ENCODE results near the gene FAM186B. TPM values are rescaled to one million over a fixed set of nuclear protein-coding genes. Genes with fewer than 3 reads are reported as not detected.
"Not testable (repeated sequence)": the region's sequence is repeated elsewhere in the genome, so short reads cannot be mapped to it uniquely, and the experiment has no call there.

The FAM186B gene
- 1 to 10 TPM in 1 of 5 experiments, under 1 TPM in 4; 0.24 to 1.1 (median 0.51) TPM for total RNA-seq
- under 1 TPM; 0.13 to 0.26 TPM for polyA plus RNA-seq
- total RNA-seq: 0.67 reads per million

- H3K27ac ChIP-seq (ENCODE audit: low read depth, low read length); H3K27me3 Mint-ChIP-seq; intact Hi-C loops (cut with micrococcal nuclease); H3K9me3 ChIP-seq (ENCODE audit: control insufficient read depth in 2 of 3, low read length in 3 of 3); H3K36me3 ChIP-seq (ENCODE audit: control insufficient read depth in 2 of 3, insufficient read depth in 3 of 3, low read length in 3 of 3); CTCF ChIA-PET; H3K4me1 ChIP-seq (ENCODE audit: control insufficient read depth in 2 of 2, insufficient read depth in 2 of 2, low read length in 2 of 2); H3K4me1 Mint-ChIP-seq; H3K4me3 ChIP-seq (ENCODE audit: low read length); H3K27me3 ChIP-seq (ENCODE audit: control insufficient read depth in 2 of 2, insufficient read depth in 2 of 2, low read length in 2 of 2); H3K4me3 Mint-ChIP-seq; H3K9me3 Mint-ChIP-seq; POLR2A ChIA-PET; DNase-seq; H3K36me3 Mint-ChIP-seq; H3K27ac Mint-ChIP-seq; ATAC-seq: not testable (repeated sequence)
Measured at GRCh38 chr12:49605539-49605938, at the start of gene FAM186B. TSS of gene FAM186B (minus strand) at chr12:49605639. CDS start at chr12:49605477, 162 bp downstream.

- H3K36me3 ChIP-seq (ENCODE audit: control insufficient read depth in 2 of 3, insufficient read depth in 3 of 3, low read length in 3 of 3): peaks cover 0 to 73% (median 6%) of the 10 kb centered on the region in 3 experiments
- H3K4me1 Mint-ChIP-seq: peaks cover 21 to 60% (median 49%) of the 10 kb centered on the region in 7 donors
- no peaks in the 10 kb centered on the region for H3K9me3 ChIP-seq (ENCODE audit: control insufficient read depth in 2 of 3, low read length in 3 of 3)
- POLR2A ChIA-PET: interaction anchor here (0.7 to 4.7 kb wide), 4 partner anchors 9 to 17 kb away, joined by 3 to 36 read pairs (median 10); no protein-coding TSS in a partner anchor
- H3K27me3 Mint-ChIP-seq: no peaks in the 10 kb centered on the region
- no peaks in the 10 kb centered on the region for H3K27me3 ChIP-seq (ENCODE audit: control insufficient read depth in 2 of 2, insufficient read depth in 2 of 2, low read length in 2 of 2)
- ATAC-seq (no peak), DNase-seq (no peak)
- peak overlapping the region in 3 of 9 donors; percentile 5 to 82 (median 16) for H3K27ac Mint-ChIP-seq
- H3K27ac ChIP-seq (ENCODE audit: low read depth, low read length): no peak overlapping the region
- H3K36me3 Mint-ChIP-seq: peaks cover 14 to 62% (median 35%) of the 10 kb centered on the region in 5 donors
- intact Hi-C loops (cut with micrococcal nuclease): no loop called here
- H3K9me3 Mint-ChIP-seq: no peaks in the 10 kb centered on the region
- no peak overlapping the region for H3K4me3 Mint-ChIP-seq
- CTCF ChIA-PET: interaction anchor here (0.6 to 2.2 kb wide), 2 partner anchors 18 to 45 kb away, joined by 4 to 6 read pairs; no protein-coding TSS in a partner anchor
- H3K4me1 ChIP-seq (ENCODE audit: control insufficient read depth in 2 of 2, insufficient read depth in 2 of 2, low read length in 2 of 2): peaks cover 0 to 19% of the 10 kb centered on the region in 2 donors
- H3K4me3 ChIP-seq (ENCODE audit: low read length): no peak overlapping the region
Measured at GRCh38 chr12:49654715-49655114, 49.3 kb upstream of the FAM186B start.

- intact Hi-C loops (cut with micrococcal nuclease): no loop called here
- Mint-ChIP-seq H3K27me3 (no peaks in the 10 kb centered on the region), H3K4me1 (peaks cover 32 to 63% (median 53%) of the 10 kb centered on the region in 7 donors), H3K36me3 (peaks cover 15 to 51% (median 32%) of the 10 kb centered on the region in 5 donors), H3K4me3 (no peak overlapping the region), H3K9me3 (no peaks in the 10 kb centered on the region), H3K27ac (peak overlapping the region in 8 of 9 donors; percentile 40 to 78 (median 60))
- peaks cover 0 to 16% of the 10 kb centered on the region in 2 donors for H3K4me1 ChIP-seq (ENCODE audit: control insufficient read depth in 2 of 2, insufficient read depth in 2 of 2, low read length in 2 of 2)
- H3K27ac ChIP-seq (ENCODE audit: low read depth, low read length): peak overlapping the region; percentile 22
- peaks cover 0 to 81% (median 4%) of the 10 kb centered on the region in 3 experiments for H3K36me3 ChIP-seq (ENCODE audit: control insufficient read depth in 2 of 3, insufficient read depth in 3 of 3, low read length in 3 of 3)
- H3K9me3 ChIP-seq (ENCODE audit: control insufficient read depth in 2 of 3, low read length in 3 of 3): no peaks in the 10 kb centered on the region
- no peak for DNase-seq
- H3K27me3 ChIP-seq (ENCODE audit: control insufficient read depth in 2 of 2, insufficient read depth in 2 of 2, low read length in 2 of 2): no peaks in the 10 kb centered on the region
- no peak overlapping the region for H3K4me3 ChIP-seq (ENCODE audit: low read length)
- CTCF ChIA-PET: interaction anchor here (0.7 to 1.2 kb wide), 3 partner anchors 10 to 59 kb away, joined by 3 to 4 read pairs (median 4); no protein-coding TSS in a partner anchor
- POLR2A ChIA-PET: interaction anchor here (0.8 to 4.7 kb wide), 3 partner anchors 10 to 19 kb away, joined by 3 to 36 read pairs (median 18); no protein-coding TSS in a partner anchor
- no peak for ATAC-seq
Measured at GRCh38 chr12:49652921-49653520, 47.6 kb upstream of the FAM186B start.

- Histone ChIP-seq H3K4me1 (ENCODE audit: control insufficient read depth in 2 of 2, insufficient read depth in 2 of 2, low read length in 2 of 2) (peaks cover 0 to 16% of the 10 kb centered on the region in 2 donors), H3K27me3 (ENCODE audit: control insufficient read depth in 2 of 2, insufficient read depth in 2 of 2, low read length in 2 of 2) (no peaks in the 10 kb centered on the region), H3K9me3 (ENCODE audit: control insufficient read depth in 2 of 3, low read length in 3 of 3) (no peaks in the 10 kb centered on the region), H3K4me3 (ENCODE audit: low read length) (no peak overlapping the region), H3K36me3 (ENCODE audit: control insufficient read depth in 2 of 3, insufficient read depth in 3 of 3, low read length in 3 of 3) (peaks cover 0 to 85% (median 4%) of the 10 kb centered on the region in 3 experiments), H3K27ac (ENCODE audit: low read depth, low read length) (no peak overlapping the region)
- Mint-ChIP-seq H3K4me3 (no peak overlapping the region), H3K9me3 (no peaks in the 10 kb centered on the region), H3K27ac (peak overlapping the region in 7 of 9 donors; percentile 27 to 88 (median 62)), H3K4me1 (peaks cover 26 to 59% (median 49%) of the 10 kb centered on the region in 7 donors), H3K36me3 (peaks cover 17 to 51% (median 28%) of the 10 kb centered on the region in 5 donors), H3K27me3 (no peaks in the 10 kb centered on the region)
- ATAC-seq: no peak
- CTCF ChIA-PET: interaction anchor here (1.0 kb wide), 1 partner anchor 56 kb away, joined by 4 read pairs; no protein-coding TSS in a partner anchor
- no peak for DNase-seq
- intact Hi-C loops (cut with micrococcal nuclease): no loop called here
- POLR2A ChIA-PET: interaction anchor here (0.8 to 3.2 kb wide), 3 partner anchors 12 to 55 kb away, joined by 3 to 18 read pairs (median 13); partner anchors contain the start of gene FMNL3
Measured at GRCh38 chr12:49651855-49652254, 46.4 kb upstream of the FAM186B start.

- Histone ChIP-seq H3K9me3 (ENCODE audit: control insufficient read depth in 2 of 3, low read length in 3 of 3) (no peaks in the 10 kb centered on the region), H3K27ac (ENCODE audit: low read depth, low read length) (no peak overlapping the region), H3K27me3 (ENCODE audit: control insufficient read depth in 2 of 2, insufficient read depth in 2 of 2, low read length in 2 of 2) (no peaks in the 10 kb centered on the region), H3K36me3 (ENCODE audit: control insufficient read depth in 2 of 3, insufficient read depth in 3 of 3, low read length in 3 of 3) (peaks cover 0 to 97% (median 4%) of the 10 kb centered on the region in 3 experiments), H3K4me1 (ENCODE audit: control insufficient read depth in 2 of 2, insufficient read depth in 2 of 2, low read length in 2 of 2) (peaks cover 2 to 6% of the 10 kb centered on the region in 2 donors), H3K4me3 (ENCODE audit: low read length) (no peak overlapping the region)
- no peak for ATAC-seq
- ChIA-PET POLR2A (interaction anchor here (1.2 to 3.1 kb wide), 4 partner anchors 13 to 57 kb away, joined by 3 to 13 read pairs (median 8); partner anchors contain the start of gene FMNL3), CTCF (interaction anchor here (3.0 to 10.5 kb wide), 2 partner anchors 13 to 57 kb away, joined by 21 to 229 read pairs; partner anchors contain the start of gene FMNL3)
- H3K9me3 Mint-ChIP-seq: no peaks in the 10 kb centered on the region
- peak overlapping the region in 8 of 9 donors; percentile 44 to 96 (median 69) for H3K27ac Mint-ChIP-seq
- H3K4me1 Mint-ChIP-seq: peaks cover 23 to 55% (median 47%) of the 10 kb centered on the region in 7 donors
- intact Hi-C loops (cut with micrococcal nuclease): no loop called here
- no peak overlapping the region for H3K4me3 Mint-ChIP-seq
- no peaks in the 10 kb centered on the region for H3K27me3 Mint-ChIP-seq
- DNase-seq: no peak
- H3K36me3 Mint-ChIP-seq: peaks cover 17 to 49% (median 22%) of the 10 kb centered on the region in 5 donors
Measured at GRCh38 chr12:49649892-49650291, 44.5 kb upstream of the FAM186B start.

- Histone ChIP-seq H3K27me3 (ENCODE audit: control insufficient read depth in 2 of 2, insufficient read depth in 2 of 2, low read length in 2 of 2) (no peaks in the 10 kb centered on the region), H3K36me3 (ENCODE audit: control insufficient read depth in 2 of 3, insufficient read depth in 3 of 3, low read length in 3 of 3) (peaks cover 0 to 93% (median 4%) of the 10 kb centered on the region in 3 experiments), H3K27ac (ENCODE audit: low read depth, low read length) (no peak overlapping the region), H3K9me3 (ENCODE audit: control insufficient read depth in 2 of 3, low read length in 3 of 3) (no peaks in the 10 kb centered on the region), H3K4me1 (ENCODE audit: control insufficient read depth in 2 of 2, insufficient read depth in 2 of 2, low read length in 2 of 2) (peaks cover 6 to 10% of the 10 kb centered on the region in 2 donors), H3K4me3 (ENCODE audit: low read length) (no peak overlapping the region)
- ChIA-PET CTCF (interaction anchor here (1.0 to 10.5 kb wide), 5 partner anchors 11 to 58 kb away, joined by 3 to 229 read pairs (median 13); partner anchors contain the start of gene FMNL3), POLR2A (interaction anchor here (0.9 to 3.1 kb wide), 10 partner anchors 9 to 59 kb away, joined by 3 to 21 read pairs (median 6); partner anchors contain the start of gene FMNL3)
- DNase-seq (no peak), ATAC-seq (no peak)
- intact Hi-C loops (cut with micrococcal nuclease): no loop called here
- no peaks in the 10 kb centered on the region for H3K9me3 Mint-ChIP-seq
- H3K27ac Mint-ChIP-seq: peak overlapping the region in 8 of 9 donors; percentile 73 to 96 (median 77)
- H3K36me3 Mint-ChIP-seq: peaks cover 17 to 45% (median 20%) of the 10 kb centered on the region in 5 donors
- peaks cover 26 to 55% (median 48%) of the 10 kb centered on the region in 7 donors for H3K4me1 Mint-ChIP-seq
- no peaks in the 10 kb centered on the region for H3K27me3 Mint-ChIP-seq
- no peak overlapping the region for H3K4me3 Mint-ChIP-seq
Measured at GRCh38 chr12:49649445-49649844, 44.0 kb upstream of the FAM186B start.

Measured in naive thymus-derived CD4-positive, alpha-beta T cell (primary cell).